ENCODE data around the gene NGEF.

DNA sequence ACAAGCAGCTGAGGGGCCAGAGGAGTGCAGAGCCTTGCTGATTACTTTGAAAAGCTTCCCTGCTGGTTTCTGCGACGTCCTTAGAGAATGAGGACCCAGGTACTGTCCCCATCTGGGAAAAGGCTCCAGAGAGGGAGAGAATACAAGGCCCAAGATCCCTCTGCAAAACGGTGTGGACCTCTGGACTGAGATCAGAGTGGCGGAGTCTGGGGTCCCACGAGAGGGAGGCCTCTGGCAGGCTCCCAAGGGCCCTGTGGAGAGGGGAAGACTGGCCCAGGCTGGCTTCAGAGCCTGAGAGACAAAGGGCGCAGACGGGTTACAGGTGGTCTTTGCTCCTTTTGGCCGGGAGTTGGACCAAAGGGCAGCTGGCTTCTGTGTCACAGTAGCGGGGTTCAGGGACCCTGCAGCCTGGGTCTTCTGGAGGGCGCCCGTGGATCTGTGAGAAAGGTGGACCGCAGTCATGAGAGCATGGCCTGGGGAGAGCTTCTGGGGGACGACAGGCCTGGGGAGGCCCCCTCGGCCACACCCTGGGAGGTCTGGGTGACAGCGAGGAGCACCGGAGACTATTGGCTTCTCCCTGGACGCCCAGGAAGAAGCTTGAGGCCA is 142.2 kb downstream of the NGEF start:
- TF ChIP-seq POLR2A (IDR thresholded peaks at IDR 0.05; ENCODE audit: low read length) = no peak
- no peak for TF ChIP-seq GATA1 (IDR thresholded peaks at IDR 0.05; ENCODE audit: low read depth, low read length)

Measured in erythroblast (primary cell).